Measurements from ENCODE around the gene IRS1.

IRS1 gene

DNA sequence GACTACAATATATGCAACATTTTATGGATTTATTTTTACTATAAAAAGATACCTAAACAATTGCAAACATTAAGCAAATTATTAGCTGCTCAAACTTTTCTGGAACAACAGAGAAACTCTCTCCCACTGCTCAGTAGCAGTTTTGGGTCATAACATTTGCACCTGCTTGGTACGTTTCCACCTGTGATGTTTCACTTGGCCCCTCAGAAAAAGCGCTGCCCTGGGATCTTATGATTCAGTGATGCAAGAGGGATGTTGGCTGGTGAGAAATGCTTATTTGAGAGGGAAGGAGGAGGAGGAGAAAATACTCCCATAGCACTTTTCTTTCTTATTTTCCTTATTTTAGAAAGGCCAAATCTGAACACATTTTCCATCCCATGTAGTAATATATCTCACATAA, 9.2 kb downstream of the IRS1 start:
- DNase-seq = no peak

DNA sequence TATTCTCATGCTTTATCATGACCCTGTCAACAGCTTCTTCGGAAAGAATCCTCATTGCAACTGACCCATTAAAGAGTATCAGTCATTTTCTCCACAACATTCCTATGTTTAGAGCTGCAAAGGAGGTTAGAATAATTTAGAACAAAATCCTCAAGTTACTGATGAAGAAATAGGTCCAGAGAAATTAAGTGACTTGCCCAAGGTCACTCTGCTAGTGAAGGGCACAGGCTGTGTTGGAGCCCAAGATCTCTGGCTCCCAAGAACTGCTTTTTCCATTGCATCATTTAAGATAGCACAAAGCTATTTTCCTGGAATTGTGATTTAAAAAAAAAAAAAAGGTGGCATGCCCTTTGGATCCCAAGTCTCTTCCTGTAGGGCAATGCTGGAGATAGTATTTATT, 9.6 kb downstream of the IRS1 start:
- no peak for DNase-seq

DNA sequence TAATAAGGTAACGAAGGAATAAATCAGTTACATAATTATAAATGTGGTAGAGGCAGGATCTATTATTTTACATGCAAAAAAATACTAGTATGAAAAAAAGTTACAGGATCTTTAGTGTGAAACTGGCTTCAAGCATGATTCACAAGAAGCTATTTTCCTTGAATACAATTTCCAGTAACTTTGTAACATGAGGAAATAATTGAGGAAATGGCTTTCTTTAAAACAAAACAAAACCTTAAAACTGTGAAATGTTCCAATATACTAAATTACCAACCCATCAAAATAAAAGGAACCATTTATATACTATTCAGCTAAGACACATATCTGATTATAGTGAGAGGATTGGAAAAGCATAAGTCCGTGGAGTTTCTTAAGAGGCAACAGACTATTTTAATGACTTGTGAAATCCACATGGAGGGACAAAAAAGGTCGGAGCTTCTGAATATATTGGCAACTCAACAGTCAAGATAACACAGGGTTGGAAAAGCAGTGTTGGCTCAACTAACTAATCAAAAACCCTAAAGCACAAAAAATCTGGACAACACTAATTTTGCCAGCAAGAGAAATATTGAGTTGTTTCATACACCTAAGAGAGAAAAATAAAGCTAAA, 10.6 kb downstream of the IRS1 start:
- no peak for DNase-seq

DNA sequence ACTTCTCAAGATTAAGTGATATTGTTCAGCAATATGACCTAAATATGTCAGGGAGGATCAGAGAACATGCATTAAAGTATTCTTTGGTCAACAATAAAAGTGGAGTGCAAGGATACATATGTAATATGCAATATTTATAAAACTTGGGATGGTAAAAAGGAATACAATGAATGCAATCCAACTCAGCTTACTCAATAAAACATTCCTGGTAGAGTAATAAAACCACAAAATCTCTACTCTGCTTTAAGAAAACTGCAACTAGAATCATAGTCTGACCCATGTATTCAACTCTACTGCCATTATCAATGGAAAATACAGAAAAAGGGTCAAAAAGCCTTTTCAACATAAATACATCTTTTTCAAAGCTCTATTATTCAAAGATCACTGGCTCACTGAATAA, 11.6 kb downstream of the IRS1 start:
- no peak for DNase-seq

DNA sequence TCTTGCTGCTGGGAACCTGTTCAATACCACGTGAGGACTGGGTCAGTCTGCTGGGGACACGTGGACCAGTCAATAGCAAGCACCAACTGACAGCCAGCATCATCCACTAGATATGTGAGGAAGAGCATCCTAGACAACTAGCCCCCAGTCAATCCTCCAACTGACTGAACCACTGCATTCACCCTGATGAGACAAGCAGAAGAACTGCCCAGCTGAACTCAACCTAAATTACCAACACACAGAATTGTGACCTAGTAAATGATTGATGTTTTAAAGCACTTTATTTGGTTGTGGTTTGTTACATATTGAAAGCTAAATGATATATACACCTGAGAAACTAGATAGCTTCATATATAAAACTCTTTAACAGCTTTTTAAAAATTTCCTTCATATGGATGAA, 15.7 kb downstream of the IRS1 start:
- DNase-seq = no peak

DNA sequence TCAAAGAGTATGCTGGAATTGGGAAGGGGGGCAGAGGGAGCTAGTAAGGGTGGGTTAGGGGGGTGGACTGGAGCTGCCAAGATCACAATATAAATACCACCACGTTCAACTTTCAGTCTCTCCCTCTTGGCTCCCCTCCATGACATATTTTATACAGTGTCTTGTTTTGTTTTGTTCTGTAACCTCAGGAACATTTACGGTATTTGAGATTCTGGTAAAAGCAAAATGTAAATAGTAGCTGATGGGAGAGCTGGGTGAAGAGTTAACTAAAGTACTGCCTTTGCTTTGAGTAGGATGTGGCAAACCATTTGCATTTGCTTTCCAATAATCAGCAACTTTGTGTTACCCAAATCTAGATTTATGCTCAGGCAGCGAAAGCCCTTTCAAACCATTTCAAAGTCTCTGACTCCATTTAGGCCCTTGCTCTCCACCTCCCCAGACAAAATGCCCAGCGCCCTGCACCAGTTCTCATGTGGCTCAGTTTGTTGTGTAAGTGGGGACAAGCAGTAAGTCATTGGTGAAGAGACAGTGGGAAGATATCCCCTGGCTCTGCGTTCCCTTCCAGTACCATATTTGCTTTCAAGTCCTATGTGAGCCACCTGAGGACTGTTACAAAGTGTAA, 17.4 kb downstream of the IRS1 start:
- no peak for DNase-seq

DNA sequence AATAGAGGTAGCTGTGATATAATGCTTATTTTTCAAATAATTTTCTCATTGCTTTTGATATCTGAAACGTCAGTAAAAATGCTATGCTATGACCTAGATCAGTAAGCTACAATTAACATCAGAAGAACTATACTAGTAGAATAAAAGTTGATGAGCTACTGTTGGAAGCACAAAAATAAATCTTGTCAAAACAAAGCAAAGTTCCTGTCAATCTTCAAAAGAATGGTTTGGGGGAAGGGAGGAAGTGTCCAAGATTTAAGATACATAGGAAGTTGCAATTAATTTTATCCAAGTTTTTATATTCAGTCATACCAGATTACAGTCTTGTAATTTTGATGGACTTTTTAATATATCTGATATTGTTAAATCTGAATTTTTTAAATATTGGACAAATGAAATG, 19.2 kb downstream of the IRS1 start:
- no peak for DNase-seq

DNA sequence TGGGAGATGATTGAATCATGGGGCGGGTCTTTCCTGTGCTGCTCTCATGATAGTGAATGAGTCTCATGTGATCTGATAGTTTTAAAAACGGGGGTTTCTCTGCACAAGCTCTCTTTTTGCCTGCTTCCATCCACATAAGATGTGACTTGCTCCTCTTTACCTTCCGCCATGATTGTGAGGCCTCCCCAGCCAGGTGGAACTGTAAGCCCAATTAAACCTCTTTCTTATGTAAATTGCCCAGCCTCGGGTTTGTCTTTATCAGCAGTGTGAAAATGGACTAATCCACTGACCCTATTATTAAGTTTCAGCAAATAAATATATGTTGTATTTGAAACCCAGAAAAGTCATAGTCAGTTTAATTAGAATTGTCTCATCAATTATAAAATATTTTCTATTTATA, 22.0 kb downstream of the IRS1 start:
- no peak for DNase-seq

DNA sequence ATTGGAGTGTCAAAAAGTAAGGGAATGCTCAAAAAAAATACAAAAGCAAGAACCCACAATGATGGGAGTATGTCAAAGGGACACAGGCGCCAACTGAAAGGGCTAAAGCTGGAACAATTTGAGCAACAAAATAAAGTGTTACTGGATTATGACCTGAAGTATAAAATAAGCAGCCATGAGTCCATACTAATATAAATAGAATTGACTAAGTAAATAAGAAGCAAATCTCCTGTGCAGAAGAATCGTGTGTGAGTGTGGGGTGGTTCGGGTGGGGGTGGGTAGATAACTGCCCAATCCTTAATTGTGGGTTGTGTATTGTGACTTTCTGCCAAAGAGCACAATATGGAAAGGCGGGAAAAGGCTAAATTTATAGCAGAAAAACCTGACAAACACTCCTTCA, 23.5 kb downstream of the IRS1 start:
- DNase-seq = no peak

DNA sequence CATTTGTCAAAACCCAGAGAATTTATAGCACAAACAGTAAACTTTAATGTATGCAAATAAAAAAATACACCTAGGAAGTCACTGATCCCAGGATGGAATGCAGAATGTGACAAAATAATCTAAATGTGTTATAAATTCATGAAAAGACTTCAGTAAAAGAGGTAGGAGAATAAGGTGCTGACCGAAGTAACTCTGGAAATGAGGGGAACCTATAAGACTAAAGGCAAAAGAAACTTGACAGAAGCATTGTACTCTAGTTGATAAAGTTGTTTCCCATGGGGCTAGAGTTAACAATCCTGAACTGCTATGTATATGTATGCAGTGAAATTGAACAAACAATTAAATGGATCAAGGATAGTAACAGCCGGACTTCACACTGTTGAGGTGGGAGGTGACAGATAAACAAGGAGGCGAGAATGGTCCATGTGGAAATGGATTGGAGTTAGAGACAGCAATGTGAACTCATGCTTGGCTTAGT, 24.5 kb downstream of the IRS1 start:
- no peak for DNase-seq

DNA sequence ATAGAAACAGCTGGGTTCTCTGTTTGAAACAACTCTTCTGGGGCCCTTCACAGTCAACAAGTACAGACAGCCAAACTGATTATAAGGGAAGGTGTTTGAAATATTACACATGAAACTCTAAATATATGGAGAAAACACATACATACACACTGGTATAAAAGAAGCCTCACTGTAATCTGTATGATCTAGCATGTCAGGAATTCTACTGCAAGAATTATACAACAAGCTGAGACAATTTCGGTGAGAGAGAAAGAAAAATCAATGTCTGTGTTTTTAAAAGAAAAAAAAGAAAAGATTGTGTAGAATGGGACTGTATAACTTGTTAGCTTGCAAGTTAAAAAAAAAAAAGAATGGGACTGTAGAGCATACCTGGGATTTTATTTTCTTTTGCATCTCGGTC, 26.3 kb downstream of the IRS1 start:
- DNase-seq = no peak

DNA sequence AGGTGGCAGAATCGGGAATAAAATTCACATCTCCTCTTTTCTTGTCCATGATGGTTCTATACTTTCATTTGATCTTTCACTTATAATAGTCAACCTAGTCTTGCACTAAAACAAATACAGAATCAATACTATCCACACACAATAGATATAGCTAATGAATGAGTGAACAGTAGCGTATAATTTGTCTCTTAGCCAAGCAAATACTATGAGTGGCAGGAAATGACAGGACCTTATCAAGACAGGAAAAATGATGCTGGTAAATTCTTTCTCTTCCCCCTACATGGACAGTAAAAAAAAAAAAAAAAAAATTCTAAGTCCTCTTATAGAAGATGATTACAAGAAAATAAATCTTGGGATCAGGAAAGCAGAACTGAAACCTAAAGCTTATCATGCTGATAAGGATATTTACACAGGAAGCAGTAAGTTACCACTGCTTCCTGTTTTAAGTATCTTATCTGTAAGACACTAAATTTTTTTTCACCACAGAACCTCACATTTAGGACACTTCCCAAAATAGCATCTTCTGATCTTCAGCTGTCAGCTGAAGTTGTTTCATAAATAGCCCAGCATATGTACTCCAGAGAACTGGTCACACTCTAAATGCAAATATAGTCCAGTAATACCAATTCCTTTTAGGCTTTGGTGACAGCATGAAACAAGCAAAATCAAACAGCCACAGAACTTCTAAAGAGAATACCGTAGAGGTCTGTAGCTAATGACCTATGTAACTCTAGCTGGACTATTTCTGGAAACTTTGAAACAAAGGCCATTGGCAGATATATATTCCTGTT, 27.0 kb downstream of the IRS1 start:
- no peak for DNase-seq

DNA sequence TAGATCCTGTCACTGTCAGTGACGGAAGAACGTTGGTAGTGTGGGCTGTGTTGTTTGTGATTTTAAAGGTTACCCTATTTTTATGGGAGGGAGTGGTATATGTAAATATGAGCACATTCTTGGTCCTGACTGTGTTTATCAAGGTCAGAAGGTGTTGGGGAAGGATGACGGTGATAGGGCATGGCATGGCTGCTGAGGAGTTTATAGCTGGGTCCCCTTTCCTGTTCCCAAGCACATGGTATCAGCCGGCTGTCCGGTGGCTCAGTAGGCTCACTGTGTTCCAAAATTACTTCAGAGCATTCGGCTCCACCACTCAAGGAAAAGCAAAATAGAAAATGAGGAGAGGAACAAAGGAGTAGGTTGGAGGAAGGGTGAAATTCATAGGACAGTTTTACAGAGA, 28.6 kb downstream of the IRS1 start:
- DNase-seq = no peak

DNA sequence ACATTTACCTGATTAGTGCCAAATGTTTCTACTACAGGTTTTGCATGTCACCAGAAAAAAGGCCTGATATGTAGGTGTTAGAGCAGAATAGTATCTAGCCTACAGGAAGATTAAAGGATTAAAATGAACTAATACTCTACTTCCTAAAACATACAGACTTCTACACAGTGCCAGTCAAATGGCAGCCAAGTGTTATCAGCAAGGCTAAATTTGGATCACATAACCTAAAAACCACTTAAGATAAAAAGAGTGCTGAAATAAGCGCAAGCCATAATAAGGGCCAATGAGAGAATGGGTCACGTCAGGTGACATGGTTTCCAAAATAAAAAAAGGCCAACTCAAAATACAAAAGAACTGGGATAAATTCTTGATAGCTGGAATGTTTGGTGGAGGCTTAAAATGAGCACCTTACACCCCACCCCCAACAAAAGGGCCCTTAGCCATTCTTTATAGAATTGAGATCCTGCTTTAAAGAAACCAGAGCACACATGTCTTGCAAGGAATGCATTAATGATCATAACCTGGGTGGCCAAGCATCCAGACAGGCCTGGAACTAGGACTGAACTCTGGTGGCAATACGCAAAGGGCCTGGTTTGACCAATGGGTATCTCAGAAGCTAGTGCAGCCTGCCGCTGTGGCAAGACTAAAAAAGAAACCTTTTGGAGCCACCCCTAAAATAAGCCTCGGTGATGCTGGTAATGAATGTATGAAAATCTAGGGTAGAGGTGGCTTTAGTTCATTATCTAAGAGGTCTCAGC, 32.4 kb downstream of the IRS1 start:
- no peak for DNase-seq

DNA sequence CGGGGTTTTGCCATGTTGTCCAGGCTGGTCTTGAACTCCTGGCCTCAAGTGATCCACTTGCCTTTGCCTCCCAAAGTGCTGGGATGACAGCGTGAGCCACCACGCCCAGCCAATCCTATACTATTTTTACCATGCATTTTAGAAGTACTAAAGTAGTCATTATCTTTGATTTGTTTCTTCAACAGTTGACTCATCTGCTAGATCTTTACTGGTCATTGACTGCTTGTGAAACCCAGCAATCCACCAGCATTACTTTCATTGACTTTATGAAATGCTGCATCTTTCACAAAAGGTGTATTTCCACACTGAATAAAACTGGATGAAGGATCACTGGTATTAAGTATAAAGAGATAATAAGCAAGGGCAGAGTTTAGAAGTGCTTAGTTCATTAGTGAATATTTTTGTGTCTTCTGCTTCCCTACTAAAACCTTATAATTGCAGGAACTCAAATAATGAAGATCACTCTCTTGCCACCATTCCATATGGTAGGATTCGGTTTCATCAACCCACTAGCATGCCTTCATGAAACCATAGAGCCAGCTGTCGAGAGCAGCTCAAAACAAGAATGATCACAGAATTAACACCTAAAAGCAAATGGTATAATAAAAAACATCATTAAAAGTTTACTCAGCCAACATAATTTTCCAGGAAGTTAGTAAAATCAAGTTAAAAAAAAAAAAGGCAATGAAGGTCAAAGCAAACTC, 33.1 kb downstream of the IRS1 start:
- no peak for DNase-seq

DNA sequence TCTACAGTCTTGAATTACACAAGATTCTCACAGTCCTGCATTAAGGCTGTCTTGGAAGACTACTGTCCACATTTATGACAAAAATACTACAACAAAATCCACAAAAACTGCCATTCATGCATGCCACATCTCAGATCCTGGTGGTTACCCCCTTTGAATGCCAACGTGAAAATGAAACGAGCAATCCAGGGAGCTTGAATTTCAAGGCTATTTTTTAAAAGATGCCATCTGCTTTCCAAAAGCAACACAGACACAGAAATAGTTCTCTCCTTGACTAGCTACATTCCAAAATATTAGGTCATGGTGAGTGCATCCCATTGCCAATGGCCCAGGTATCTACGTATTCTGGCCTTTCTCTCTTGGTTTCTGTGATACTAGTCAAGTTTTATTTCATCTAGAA, 36.3 kb downstream of the IRS1 start:
- DNase-seq = no peak

DNA sequence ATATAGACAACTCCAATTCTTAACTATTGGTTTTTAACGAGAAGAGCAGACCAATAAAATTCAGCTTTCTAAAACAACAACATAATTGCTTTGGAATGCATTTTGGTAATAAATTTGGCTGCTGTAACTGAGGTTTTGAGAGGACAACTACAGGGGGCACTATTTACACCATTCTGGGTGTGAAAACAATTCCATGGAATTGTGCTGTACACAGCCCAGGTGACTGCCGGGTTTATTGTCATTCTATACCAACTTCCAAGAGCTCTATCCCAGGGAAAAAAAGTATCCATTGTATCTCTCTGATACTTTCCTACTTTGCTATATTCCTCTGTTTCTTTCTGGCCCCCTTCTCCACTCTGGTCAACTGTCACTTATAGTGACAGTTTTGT, 38.4 kb downstream of the IRS1 start:
- no peak for DNase-seq

DNA sequence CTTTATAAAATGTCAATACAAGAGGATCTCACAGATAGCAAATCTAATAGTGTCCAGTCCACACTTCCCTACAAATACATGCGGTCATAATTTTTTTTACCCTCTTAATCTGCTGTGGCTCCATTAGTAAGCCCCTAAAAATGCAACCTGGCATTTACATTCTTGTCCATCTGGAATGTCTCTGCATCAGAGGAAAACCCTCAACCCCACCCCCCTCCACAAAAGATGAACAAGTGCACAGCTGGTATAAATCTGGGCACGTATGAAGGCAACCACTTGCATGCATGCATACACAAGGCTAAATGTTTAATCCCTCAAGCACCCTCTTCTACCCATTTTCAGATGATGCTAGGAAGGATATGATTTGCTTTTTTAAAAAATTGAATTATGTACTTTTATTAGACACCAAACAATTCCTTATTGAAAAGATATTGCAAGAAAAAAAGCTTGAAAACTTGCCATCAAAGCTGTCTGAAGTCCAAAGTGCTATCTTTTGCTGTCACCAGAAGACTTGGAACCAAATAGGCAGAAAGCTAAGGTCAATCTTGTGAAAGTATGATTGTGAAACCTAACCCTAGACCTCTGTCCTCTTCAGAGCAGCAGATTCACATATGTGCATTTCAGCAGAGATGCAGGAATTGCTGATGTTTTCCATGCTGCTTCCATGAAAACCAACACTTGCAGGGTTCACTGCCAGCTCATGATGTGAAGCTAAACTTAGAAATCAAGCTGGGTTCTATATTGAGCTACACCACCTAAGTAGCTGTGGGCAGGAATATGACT, 39.0 kb downstream of the IRS1 start:
- DNase-seq = no peak

DNA sequence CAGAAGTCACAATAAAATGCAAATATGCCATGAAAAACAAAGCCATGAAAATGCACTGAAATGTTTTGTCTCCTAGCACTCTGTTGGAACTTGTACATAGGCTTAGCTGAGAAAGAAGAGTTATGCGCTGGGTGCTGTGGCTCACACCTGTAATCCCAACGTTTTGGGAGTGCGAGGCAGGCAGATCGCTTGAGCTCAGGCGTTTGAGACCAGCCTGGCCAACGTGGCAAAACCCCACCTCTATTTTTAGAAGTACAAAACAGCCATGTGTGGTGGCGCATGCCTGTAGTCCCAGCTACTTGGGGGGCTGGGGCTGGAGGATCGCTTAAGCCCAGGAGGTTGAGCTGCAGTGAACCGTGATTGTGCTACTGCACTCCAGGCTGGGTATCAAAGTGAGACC, 39.9 kb downstream of the IRS1 start:
- DNase-seq = no peak

DNA sequence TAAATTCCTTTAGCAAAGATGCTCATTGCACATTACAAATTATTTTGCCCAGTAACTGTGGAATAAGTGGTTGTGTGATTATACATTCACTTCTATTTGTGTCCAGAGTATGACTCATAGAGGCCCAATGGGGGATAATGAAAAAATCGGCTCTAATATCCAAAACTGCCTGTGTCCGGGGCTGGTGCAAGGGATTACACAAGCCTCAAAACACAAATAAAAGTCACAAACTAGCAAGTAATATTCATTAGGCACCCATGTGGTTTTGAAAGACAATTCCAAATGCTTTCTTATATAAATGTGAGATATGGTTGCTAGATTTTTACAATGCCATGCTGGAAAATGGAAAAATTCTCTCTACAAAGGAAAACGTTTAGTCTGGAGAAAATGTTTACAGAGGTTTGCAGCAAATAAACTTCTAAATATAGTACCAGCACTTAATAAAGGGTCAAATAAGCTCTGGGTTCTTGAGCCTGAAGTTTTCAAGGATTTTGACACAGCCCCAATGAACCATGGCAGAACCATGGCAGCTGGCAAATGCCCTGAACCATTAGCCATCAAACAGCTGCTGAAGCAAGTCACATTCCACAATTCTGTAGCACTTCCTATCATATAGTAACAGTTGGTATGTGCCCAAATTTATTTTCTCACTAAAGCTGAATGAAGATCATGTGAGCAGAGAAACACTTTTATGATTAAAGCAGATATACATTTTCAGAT, 40.5 kb downstream of the IRS1 start:
- no peak for DNase-seq

DNA sequence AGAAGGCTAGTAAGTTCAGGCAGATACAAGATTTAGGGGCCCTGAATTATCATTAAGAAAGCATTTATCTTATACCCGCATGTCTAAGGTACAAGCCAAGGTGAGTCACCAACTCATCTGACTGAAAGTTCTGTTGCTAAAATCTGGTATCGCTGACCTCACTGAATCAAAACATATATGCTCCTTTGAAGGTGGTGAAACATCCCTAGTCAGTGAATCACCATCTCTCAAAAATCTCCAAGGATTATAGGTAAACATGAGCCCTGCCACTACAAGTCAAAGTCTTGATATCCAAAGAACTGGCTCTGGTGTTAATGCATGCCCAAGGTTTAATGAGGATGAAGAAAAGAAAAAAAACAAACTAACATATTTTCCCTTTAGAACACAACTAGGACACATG, 43.5 kb downstream of the IRS1 start:
- DNase-seq = no peak

DNA sequence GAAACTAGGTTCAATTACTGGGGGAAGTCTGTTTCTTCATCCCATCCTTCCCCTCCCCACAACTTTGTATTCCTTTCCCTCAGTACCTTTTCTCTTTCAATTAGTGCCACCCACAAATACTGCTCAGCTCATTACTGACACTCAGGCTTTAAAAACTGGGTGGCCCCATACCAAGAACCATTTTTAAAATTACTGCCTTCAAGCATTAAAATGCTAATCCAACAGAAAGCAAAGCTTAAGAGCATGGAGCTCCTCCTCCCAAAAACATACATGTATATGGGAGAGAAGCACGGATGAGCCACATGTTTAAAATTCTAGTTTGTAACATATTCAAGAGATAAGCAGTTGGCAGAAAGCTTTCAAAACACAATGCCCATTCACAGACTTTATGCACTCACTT, 44.0 kb downstream of the IRS1 start:
- DNase-seq = no peak
